Lower leg skin (tissue), 3 donors: Measurements from ENCODE around the gene SLC6A7.

Source experiments
- CTCF ChIP-seq, 3 donors: fragments of 450-650 bp; IDR thresholded peaks; one replicate each; pipeline ENCODE4 v1.5.1; 2016; ENCODE audit warnings: antibody characterized with exemption in 3 of 3, mild to moderate bottlenecking in 3 of 3, moderate library complexity in 2 of 3
- POLR2A ChIP-seq, 2 donors: fragments of 450-650 bp; IDR thresholded peaks; one replicate each; pipeline ENCODE4 v1.6.1; 2016 to 2017; ENCODE audit warnings: antibody characterized with exemption in 2 of 2, mild to moderate bottlenecking in 1 of 2, moderate library complexity in 1 of 2

- no peak for TF ChIP-seq POLR2A (IDR thresholded peaks at IDR 0.05)
- TF ChIP-seq CTCF (IDR thresholded peaks at IDR 0.05), result no peak
Observed at GRCh38 chr5:150203832-150204589, 14.1 kb downstream of the SLC6A7 start.
